Coronary artery (tissue), 2 donors: Measurements from ENCODE around the gene MEIS2.

Experiments
- DNase-seq: peaks from one replicate; pipeline ENCODE4 v3.0.0-alpha.2; 2017; ENCODE audit warnings: low spot score
- H3K27ac ChIP-seq, 2 donors: fragments of 200-600 bp; sonication (generic); one replicate each; pipeline ENCODE4 v1.5.1; 2016 to 2019
- H3K4me3 ChIP-seq: fragments of 200-600 bp; sonication (generic); 2 replicates; pipeline ENCODE4 v1.5.1; 2016; ENCODE audit warnings: mild to moderate bottlenecking, moderate library complexity
- CTCF ChIP-seq: fragments of 200-600 bp; sonication (generic); IDR thresholded peaks from one replicate; pipeline ENCODE4 v1.5.1; 2019; ENCODE audit warnings: antibody characterized with exemption

MEIS2 gene

GRCh38 chr15:36841193-36841592 lies 259.2 kb downstream of the MEIS2 start:
- H3K4me3 ChIP-seq = no peak overlapping the region
- no peak overlapping the region for H3K27ac ChIP-seq
- DNase-seq = no peak
- TF ChIP-seq CTCF = no peak
